HG02938 (cell line): ENCODE results near the gene SH3TC1.

Experiments used
- ATAC-seq: cut with Tn5 transposase; IDR thresholded peaks from one replicate; pipeline ENCODE4 v1.9.1; 2021; ENCODE audit warnings: mild to moderate bottlenecking, moderate library complexity; ENCODE audit not compliant: unreplicated experiment

SH3TC1 gene

GRCh38 chr4:8198906-8199593 is at the start of gene SH3TC1:
TSS of gene SH3TC1 (plus strand) at chr4:8199290. CDS start at chr4:8205195, 5,905 bp downstream.
- ATAC-seq, result peak; percentile 65

GRCh38 chr4:8149664-8150063 is 49.4 kb upstream of the SH3TC1 start:
- ATAC-seq, result no peak

GRCh38 chr4:8150152-8151090 is 48.7 kb upstream of the SH3TC1 start:
- no peak for ATAC-seq

- ATAC-seq, result no peak
Observed at GRCh38 chr4:8151165-8151650, 47.9 kb upstream of the SH3TC1 start.

- ATAC-seq, result no peak
Observed at GRCh38 chr4:8152090-8152864, 46.8 kb upstream of the SH3TC1 start.

GRCh38 chr4:8152865-8153257 is 46.2 kb upstream of the SH3TC1 start:
- ATAC-seq, result no peak

GRCh38 chr4:8153441-8153840 is 45.6 kb upstream of the SH3TC1 start:
- no peak for ATAC-seq

GRCh38 chr4:8155048-8155447 is 44.0 kb upstream of the SH3TC1 start:
- ATAC-seq, result no peak

- ATAC-seq, result no peak
Observed at GRCh38 chr4:8155660-8156421, 43.2 kb upstream of the SH3TC1 start.

- no peak for ATAC-seq
Observed at GRCh38 chr4:8156617-8157016, 42.5 kb upstream of the SH3TC1 start.

- no peak for ATAC-seq
Observed at GRCh38 chr4:8157496-8157895, 41.6 kb upstream of the SH3TC1 start.

GRCh38 chr4:8157944-8158709 is 41.0 kb upstream of the SH3TC1 start:
- no peak for ATAC-seq

- ATAC-seq, result peak; percentile 93
Observed at GRCh38 chr4:8158710-8159536, 40.2 kb upstream of the SH3TC1 start, which contains the start of gene ABLIM2. TSS of gene ABLIM2 (minus strand) at chr4:8158813. CDS start at chr4:8158689, 124 bp downstream.

- no peak for ATAC-seq
Observed at GRCh38 chr4:8159537-8160232, 39.4 kb upstream of the SH3TC1 start.

- ATAC-seq, result no peak
Observed at GRCh38 chr4:8160233-8160560, 38.9 kb upstream of the SH3TC1 start.

- ATAC-seq, result no peak
Observed at GRCh38 chr4:8160572-8160971, 38.5 kb upstream of the SH3TC1 start.

GRCh38 chr4:8162625-8163024 is 36.5 kb upstream of the SH3TC1 start:
- ATAC-seq, result no peak

GRCh38 chr4:8163026-8163425 is 36.1 kb upstream of the SH3TC1 start:
- no peak for ATAC-seq
